ENCODE results near the gene KANK4.

GRCh38 chr1:62263006-62263813, 56.0 kb downstream of the KANK4 start:
- TF ChIP-seq CTCF (IDR thresholded peaks at IDR 0.05; ENCODE audit: insufficient read depth, low read length, poor library complexity, severe bottlenecking) (no peak), EZH2phosphoT487 (conservative IDR thresholded peaks at IDR 0.05; ENCODE audit: low read length) (no peak)

Data from SU-DHL-6 (cell line).